ENCODE data around the gene PM20D1. TPM values are rescaled to one million over a fixed set of nuclear protein-coding genes. Genes with fewer than 3 reads are reported as not detected.

The PM20D1 gene
- total RNA-seq, 1 experiment from 2014 or later: not detected

DNA sequence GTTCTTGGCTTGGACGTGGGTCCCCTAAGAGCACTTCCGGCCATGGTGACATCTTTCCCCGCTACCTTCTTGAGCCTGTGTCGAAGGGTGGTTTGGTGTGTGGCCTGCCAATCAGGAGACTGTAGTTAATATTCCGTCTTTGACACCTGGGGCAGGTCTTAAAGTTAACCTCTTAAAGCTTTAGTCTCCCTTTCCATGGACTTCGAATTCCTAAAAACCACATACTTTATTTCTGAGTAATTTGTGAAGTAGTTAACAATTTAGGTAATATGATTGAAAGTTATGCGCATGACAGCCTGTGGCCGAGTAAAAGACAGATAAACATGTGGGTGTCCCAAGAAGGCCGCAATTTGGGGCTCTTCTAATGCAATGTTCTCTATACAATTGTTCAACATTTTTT is 64.5 kb downstream of the PM20D1 start:
- CTCF ChIA-PET: interaction anchor here (0.6 kb wide), 1 partner anchor 242 kb away, joined by 3 read pairs; no protein-coding TSS in a partner anchor
- no peaks in the 10 kb centered on the region for H3K9me3 ChIP-seq (ENCODE audit: insufficient read depth, low read depth)
- H3K4me1 ChIP-seq (replicated peaks; ENCODE audit: insufficient read depth): no peaks in the 10 kb centered on the region
- H3K27ac ChIP-seq: no peak overlapping the region
- POLR2A ChIA-PET (ENCODE audit: unreplicated experiment): no interaction called here
- no peak overlapping the region for H2AFZ ChIP-seq
- BruUV-seq (replicated peaks): no TSS peak
- H4K20me1 ChIP-seq (ENCODE audit: insufficient read depth): no peaks in the 10 kb centered on the region
- H3K27me3 ChIP-seq (ENCODE audit: insufficient read depth, low read depth): no peaks in the 10 kb centered on the region
- intact Hi-C loops (cut with micrococcal nuclease; ENCODE audit: unreplicated experiment): no loop called here
- H3K36me3 ChIP-seq (ENCODE audit: low read depth): no peaks in the 10 kb centered on the region
- H3K4me3 ChIP-seq: no peak overlapping the region
- no peaks in the 10 kb centered on the region for H3K9me2 ChIP-seq (ENCODE audit: insufficient read depth)
- no peak overlapping the region for H3K4me2 ChIP-seq
- H3F3A ChIP-seq (ENCODE audit: insufficient read depth, low read depth): no peaks in the 10 kb centered on the region; the same call in 1 of the 2 replicates
- no peak for DNase-seq
- TF ChIP-seq, protein P1, sequence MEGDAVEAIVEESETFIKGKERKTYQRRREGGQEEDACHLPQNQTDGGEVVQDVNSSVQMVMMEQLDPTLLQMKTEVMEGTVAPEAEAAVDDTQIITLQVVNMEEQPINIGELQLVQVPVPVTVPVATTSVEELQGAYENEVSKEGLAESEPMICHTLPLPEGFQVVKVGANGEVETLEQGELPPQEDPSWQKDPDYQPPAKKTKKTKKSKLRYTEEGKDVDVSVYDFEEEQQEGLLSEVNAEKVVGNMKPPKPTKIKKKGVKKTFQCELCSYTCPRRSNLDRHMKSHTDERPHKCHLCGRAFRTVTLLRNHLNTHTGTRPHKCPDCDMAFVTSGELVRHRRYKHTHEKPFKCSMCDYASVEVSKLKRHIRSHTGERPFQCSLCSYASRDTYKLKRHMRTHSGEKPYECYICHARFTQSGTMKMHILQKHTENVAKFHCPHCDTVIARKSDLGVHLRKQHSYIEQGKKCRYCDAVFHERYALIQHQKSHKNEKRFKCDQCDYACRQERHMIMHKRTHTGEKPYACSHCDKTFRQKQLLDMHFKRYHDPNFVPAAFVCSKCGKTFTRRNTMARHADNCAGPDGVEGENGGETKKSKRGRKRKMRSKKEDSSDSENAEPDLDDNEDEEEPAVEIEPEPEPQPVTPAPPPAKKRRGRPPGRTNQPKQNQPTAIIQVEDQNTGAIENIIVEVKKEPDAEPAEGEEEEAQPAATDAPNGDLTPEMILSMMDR (conservative IDR thresholded peaks at IDR 0.05): no peak
- TF ChIP-seq EZH2 (IDR thresholded peaks at IDR 0.05; ENCODE audit: low read depth): no peak
- no peaks in the 10 kb centered on the region for H3K79me2 ChIP-seq (ENCODE audit: low read depth)

DNA sequence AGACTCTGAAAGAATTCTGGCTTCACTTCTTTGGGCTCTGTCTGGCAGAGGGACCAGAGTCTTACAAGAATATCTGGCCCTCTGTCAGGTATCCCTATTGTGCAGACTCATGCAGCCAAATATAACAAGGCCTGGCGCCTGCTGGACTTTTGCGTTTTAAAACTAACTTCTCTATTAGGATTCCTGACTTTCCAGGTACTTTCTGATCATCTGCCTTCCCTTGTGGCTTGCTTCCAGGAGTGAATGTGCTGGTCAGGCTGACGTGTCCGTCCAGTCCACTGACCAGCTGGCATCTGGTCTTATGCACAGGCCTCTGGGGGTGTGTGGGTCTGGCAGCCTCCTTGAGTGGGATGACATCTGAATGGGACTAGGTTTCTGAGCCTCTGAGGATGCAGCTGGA is 66.0 kb downstream of the PM20D1 start:
- ChIA-PET CTCF (no interaction called here), POLR2A (ENCODE audit: unreplicated experiment) (no interaction called here)
- H4K20me1 ChIP-seq (ENCODE audit: insufficient read depth): no peaks in the 10 kb centered on the region
- no peak overlapping the region for H2AFZ ChIP-seq
- no peak overlapping the region for H3K27ac ChIP-seq
- H3K27me3 ChIP-seq (ENCODE audit: insufficient read depth, low read depth): no peaks in the 10 kb centered on the region
- intact Hi-C loops (cut with micrococcal nuclease; ENCODE audit: unreplicated experiment): no loop called here
- H3K9me3 ChIP-seq (ENCODE audit: insufficient read depth, low read depth): no peaks in the 10 kb centered on the region
- no peaks in the 10 kb centered on the region for H3K4me1 ChIP-seq (replicated peaks; ENCODE audit: insufficient read depth)
- no peaks in the 10 kb centered on the region for H3K79me2 ChIP-seq (ENCODE audit: low read depth)
- no peak overlapping the region for H3K4me2 ChIP-seq
- H3F3A ChIP-seq (ENCODE audit: insufficient read depth, low read depth): no peaks in the 10 kb centered on the region
- BruUV-seq (replicated peaks): no TSS peak
- TF ChIP-seq, protein P1 (conservative IDR thresholded peaks at IDR 0.05): no peak
- TF ChIP-seq EZH2 (IDR thresholded peaks at IDR 0.05; ENCODE audit: low read depth): no peak
- DNase-seq: peak in 1 of 2 experiments; percentile 12
- H3K4me3 ChIP-seq: no peak overlapping the region
- no peaks in the 10 kb centered on the region for H3K9me2 ChIP-seq (ENCODE audit: insufficient read depth)
- no peaks in the 10 kb centered on the region for H3K36me3 ChIP-seq (ENCODE audit: low read depth)

DNA sequence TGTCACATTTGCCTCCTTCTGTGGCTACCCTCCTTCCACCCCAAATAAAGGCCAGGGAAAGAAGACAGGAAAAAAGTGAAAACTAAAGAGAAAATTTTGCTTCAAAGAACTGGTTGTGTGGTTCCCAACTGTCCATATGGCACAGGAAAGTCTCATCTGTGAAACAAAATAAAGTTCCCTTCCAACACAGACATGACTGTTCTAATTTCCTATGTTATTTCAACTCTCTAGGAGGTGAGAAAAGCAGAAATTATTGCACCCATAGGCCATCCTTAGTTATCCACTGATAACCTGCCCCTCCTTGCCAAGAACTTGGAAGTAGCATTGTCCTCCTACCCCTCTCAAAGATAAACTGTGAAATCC is 66.5 kb downstream of the PM20D1 start:
- H3K27me3 ChIP-seq (ENCODE audit: insufficient read depth, low read depth): no peaks in the 10 kb centered on the region
- BruUV-seq (replicated peaks): no TSS peak
- H4K20me1 ChIP-seq (ENCODE audit: insufficient read depth): no peaks in the 10 kb centered on the region
- H3K4me2 ChIP-seq: no peak overlapping the region
- TF ChIP-seq, protein P1 (conservative IDR thresholded peaks at IDR 0.05): no peak
- TF ChIP-seq EZH2 (IDR thresholded peaks at IDR 0.05; ENCODE audit: low read depth): no peak
- H3K27ac ChIP-seq: no peak overlapping the region
- ChIA-PET CTCF (no interaction called here), POLR2A (ENCODE audit: unreplicated experiment) (no interaction called here)
- no peak for DNase-seq
- H3K4me3 ChIP-seq: no peak overlapping the region
- intact Hi-C loops (cut with micrococcal nuclease; ENCODE audit: unreplicated experiment): no loop called here
- no peaks in the 10 kb centered on the region for H3F3A ChIP-seq (ENCODE audit: insufficient read depth, low read depth)
- H3K4me1 ChIP-seq (replicated peaks; ENCODE audit: insufficient read depth): no peaks in the 10 kb centered on the region
- no peaks in the 10 kb centered on the region for H3K36me3 ChIP-seq (ENCODE audit: low read depth)
- H3K79me2 ChIP-seq (ENCODE audit: low read depth): no peaks in the 10 kb centered on the region
- H3K9me3 ChIP-seq (ENCODE audit: insufficient read depth, low read depth): no peaks in the 10 kb centered on the region
- H2AFZ ChIP-seq: no peak overlapping the region
- H3K9me2 ChIP-seq (ENCODE audit: insufficient read depth): no peaks in the 10 kb centered on the region
